BJ (cell line): ENCODE data around the gene XPR1. TPM values are rescaled to one million over a fixed set of nuclear protein-coding genes. Genes with fewer than 3 reads are reported as not detected.
A peak's percentile ranks its signal among the peaks of the same experiment; 100 is the strongest.

ENCODE experiments used
- CTCF ChIA-PET: fragments of 350-600 bp; formaldehyde crosslinking; extraction: SDS; loops from one replicate; lab custom pipeline; 2021; ENCODE audit warnings: antibody characterized with exemption, inconsistent platforms; lab: Yijun Ruan, JAX
- POLR2A ChIA-PET: fragments of 300-600 bp; sonication (Branson Sonifier 250); formaldehyde crosslinking; extraction: SDS; loops from one replicate; lab custom pipeline; 2021; ENCODE audit warnings: antibody characterized with exemption; lab: Charles Lee
- DNase-seq: peaks from one replicate; pipeline ENCODE4 v3.0.0-alpha.2; 2011; ENCODE audit warnings: low read depth
- H3K27me3 ChIP-seq: 2 replicates; pipeline ENCODE4 v1.6.0; 2011; ENCODE audit warnings: low read length; ENCODE audit not compliant: control insufficient read depth, insufficient read depth
- H3K36me3 ChIP-seq: 2 replicates; pipeline ENCODE4 v1.5.1; 2011; ENCODE audit warnings: low read length; ENCODE audit not compliant: control insufficient read depth, insufficient read depth
- H3K4me3 ChIP-seq: 2 replicates; pipeline ENCODE4 v1.5.1; 2011; ENCODE audit warnings: low read depth, mild to moderate bottlenecking, control low read depth, low read length
- polyA plus RNA-seq: library from polyadenylated mRNA; depleted of rRNA; stranded (reverse); fragments of >200 nt; gene quantifications from 2 replicates; pipeline ENCODE4 v1.2.3, GENCODE V29; 2011
- TF ChIP-seq, protein P1 (sequence below): IDR thresholded peaks from 2 replicates; pipeline ENCODE4 v1.5.1; 2011; ENCODE audit warnings: low read depth, mild to moderate bottlenecking, control low read depth, inconsistent platforms, low read length, moderate library complexity; ENCODE audit not compliant: insufficient read depth

XPR1 gene
- polyA plus RNA-seq, 1 experiment: 17.3 TPM

DNA sequence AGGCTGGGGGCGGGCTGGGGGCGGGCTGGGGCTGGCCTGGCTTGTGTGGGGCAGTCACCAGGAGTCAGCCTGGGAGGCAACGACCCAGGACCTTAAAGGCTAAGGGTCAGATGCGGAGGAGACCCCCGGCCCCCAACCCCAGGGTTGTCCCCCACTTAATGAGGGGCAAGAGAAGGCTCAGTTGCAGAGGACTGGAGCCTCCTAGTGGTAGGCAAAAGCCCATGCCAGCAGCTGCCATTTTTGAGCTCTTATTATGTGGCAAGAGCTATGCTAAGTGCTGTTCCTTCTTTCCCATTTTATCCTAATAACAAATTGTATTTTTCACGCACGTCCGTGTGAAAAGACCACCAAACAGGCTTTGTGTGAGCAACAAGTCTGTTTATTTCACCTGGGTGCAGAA lies 288.9 kb downstream of the XPR1 start:
- H3K36me3 ChIP-seq: peaks cover 14% of the 10 kb centered on the region
- TF ChIP-seq, protein P1, sequence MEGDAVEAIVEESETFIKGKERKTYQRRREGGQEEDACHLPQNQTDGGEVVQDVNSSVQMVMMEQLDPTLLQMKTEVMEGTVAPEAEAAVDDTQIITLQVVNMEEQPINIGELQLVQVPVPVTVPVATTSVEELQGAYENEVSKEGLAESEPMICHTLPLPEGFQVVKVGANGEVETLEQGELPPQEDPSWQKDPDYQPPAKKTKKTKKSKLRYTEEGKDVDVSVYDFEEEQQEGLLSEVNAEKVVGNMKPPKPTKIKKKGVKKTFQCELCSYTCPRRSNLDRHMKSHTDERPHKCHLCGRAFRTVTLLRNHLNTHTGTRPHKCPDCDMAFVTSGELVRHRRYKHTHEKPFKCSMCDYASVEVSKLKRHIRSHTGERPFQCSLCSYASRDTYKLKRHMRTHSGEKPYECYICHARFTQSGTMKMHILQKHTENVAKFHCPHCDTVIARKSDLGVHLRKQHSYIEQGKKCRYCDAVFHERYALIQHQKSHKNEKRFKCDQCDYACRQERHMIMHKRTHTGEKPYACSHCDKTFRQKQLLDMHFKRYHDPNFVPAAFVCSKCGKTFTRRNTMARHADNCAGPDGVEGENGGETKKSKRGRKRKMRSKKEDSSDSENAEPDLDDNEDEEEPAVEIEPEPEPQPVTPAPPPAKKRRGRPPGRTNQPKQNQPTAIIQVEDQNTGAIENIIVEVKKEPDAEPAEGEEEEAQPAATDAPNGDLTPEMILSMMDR: peak; percentile 24; the same call in 1 of the 2 replicates
- DNase-seq: no peak
- H3K27me3 ChIP-seq: no peaks in the 10 kb centered on the region; the same call in 1 of the 2 replicates
- POLR2A ChIA-PET: no interaction called here
- no peak overlapping the region for H3K4me3 ChIP-seq
- CTCF ChIA-PET: interaction anchor here (0.7 kb wide), 1 partner anchor 247 kb away, joined by 3 read pairs; no protein-coding TSS in a partner anchor

DNA sequence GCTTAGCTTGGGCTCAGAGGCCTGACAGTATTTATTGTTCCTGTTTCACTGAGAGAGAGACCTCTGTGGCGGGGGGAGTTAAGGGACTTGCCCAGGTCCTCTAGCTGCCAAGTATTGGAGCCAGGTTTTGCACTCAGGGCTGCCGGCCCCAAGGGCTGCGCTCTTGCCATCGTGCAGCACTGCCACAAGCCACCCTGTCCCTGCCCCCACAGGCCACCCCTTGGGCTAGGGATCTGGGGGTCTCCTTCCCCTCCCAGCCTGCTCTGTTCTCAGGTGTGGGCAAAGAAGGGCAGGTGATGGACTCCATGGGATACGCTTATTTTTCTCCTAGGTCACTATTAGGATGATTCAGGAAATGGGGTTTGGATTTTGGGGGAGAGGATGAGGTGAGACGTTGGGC lies 289.6 kb downstream of the XPR1 start:
- ChIA-PET POLR2A (no interaction called here), CTCF (no interaction called here)
- DNase-seq: no peak
- H3K27me3 ChIP-seq: no peaks in the 10 kb centered on the region; the same call in 1 of the 2 replicates
- H3K36me3 ChIP-seq: peaks cover 13% of the 10 kb centered on the region
- H3K4me3 ChIP-seq: no peak overlapping the region
- TF ChIP-seq, protein P1: no peak

DNA sequence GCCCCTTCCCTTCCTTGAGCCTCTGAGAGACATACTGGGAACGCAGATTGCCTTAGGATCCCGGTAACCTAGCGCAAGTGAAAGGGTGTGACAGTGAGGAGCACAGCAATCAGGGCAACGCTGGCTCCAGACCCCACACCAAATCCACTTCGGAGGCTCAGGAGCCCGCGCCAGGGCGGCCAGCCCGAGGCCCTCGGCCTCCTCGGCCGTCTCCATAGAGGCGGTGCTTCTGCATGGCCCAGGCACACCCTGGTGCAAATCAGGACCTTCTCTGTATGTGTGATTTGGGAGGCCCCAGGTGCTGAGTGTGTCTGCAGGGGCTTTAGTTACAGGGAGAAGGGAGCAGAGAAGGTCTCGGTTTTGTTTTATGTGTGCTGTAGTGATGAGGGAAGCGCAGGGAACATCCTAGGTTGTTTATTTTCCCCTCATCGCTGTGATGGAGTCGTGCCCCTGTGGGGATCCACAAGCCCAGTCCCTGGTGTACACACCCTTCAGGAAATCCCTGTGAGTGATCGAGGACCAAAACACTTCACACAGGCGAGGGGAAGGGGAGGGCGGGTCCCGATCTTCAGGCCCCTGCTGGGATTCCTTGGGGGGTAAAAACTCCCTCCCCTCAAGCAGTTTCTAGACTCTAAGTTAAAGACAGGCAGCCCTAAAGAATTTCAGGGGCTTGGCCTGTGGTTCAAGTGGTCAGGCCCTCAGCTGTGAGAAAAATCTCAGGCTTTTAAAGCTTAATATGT lies 290.2 kb downstream of the XPR1 start:
- no peak for DNase-seq
- TF ChIP-seq, protein P1: no peak
- Histone ChIP-seq H3K27me3 (no peaks in the 10 kb centered on the region; the same call in 1 of the 2 replicates), H3K4me3 (no peak overlapping the region), H3K36me3 (peaks cover 9% of the 10 kb centered on the region)
- ChIA-PET CTCF (interaction anchor here (1.0 kb wide), 1 partner anchor 10 kb away, joined by 4 read pairs; the partner anchor contains the start of gene KIAA1614), POLR2A (no interaction called here)

DNA sequence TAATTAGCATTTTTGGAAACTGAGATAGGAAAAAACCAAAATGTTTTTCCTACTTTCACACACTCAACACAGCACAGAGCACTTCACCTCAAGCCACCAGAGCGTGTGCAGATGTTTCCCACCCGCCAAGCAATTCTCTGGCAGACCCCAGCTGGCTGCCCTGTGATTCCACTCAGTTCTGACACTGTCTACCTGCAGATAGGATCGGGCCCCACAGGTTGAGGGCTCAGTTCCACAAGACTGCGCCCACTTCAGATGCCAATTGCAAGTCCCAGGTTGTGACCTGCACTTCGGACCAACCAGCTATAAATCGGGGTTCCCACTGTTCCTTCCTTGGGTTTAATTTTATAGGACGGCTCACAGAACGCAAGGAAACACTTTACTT lies 290.8 kb downstream of the XPR1 start:
- POLR2A ChIA-PET: no interaction called here
- Histone ChIP-seq H3K36me3 (peaks cover 6% of the 10 kb centered on the region), H3K27me3 (no peaks in the 10 kb centered on the region; the same call in 1 of the 2 replicates), H3K4me3 (no peak overlapping the region)
- TF ChIP-seq, protein P1: no peak
- DNase-seq: no peak
- CTCF ChIA-PET: interaction anchor here (1.0 to 1.1 kb wide), 3 partner anchors 10 to 219 kb away, joined by 3 to 4 read pairs (median 4); partner anchors contain the start of gene KIAA1614

DNA sequence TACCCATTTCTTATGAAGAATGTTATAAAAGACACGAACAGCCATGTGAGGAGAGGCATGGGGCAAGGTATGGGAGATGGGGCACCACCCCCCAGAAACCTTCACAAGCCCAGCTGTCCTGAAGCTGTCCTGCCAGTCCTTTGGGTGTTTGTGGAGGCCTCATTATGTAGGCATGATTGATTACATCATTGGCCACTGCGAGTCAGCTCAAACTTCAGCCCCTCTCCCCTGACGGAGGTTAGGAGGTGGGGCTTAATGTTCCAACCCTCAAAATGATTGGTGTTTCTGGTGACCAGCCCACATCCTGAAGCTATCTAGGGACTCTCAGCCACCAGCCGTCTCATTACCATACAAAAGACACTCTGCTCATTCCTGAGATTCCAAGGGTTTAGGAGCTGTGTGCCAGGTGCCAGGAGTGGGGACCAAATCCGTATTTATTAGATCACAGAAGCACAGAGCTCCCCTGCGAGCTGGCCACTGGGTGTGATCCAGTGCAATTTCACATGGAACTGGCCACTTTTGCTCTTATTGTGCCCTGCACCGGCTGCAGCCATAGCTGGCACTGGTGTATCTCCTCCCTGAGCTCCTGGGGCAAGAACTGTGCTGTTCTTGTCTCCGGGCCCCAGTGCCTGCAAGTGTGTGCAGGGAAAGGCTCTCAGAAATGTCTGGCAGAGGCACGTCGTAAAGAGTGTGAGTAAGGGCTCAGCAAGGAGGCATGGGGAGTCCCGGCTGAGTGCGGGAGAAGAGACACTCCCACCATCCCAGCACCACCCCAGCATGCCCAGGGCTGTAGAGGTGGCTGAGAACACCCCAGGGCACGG lies 291.4 kb downstream of the XPR1 start:
- H3K27me3 ChIP-seq: no peaks in the 10 kb centered on the region; the same call in 1 of the 2 replicates
- no peak overlapping the region for H3K4me3 ChIP-seq
- ChIA-PET CTCF (interaction anchor here (1.0 to 1.1 kb wide), 3 partner anchors 11 to 219 kb away, joined by 3 to 4 read pairs (median 4); partner anchors contain the start of gene KIAA1614), POLR2A (no interaction called here)
- peaks cover 1% of the 10 kb centered on the region for H3K36me3 ChIP-seq
- no peak for DNase-seq
- TF ChIP-seq, protein P1: no peak
